CD4-positive, alpha-beta T cell treated with Interferon alpha-2 for 1 hour (primary cell): ENCODE measurements around the gene ANKRD13C.
A peak's percentile ranks its signal among the peaks of the same experiment; 100 is the strongest.

Experiments used
- DNase-seq, 2 donors: peaks; one replicate each; pipeline ENCODE4 v3.0.0-alpha.2; 2020 to 2022

The ANKRD13C gene

GRCh38 chr1:70288166-70288565 is 66.4 kb downstream of the ANKRD13C start:
- DNase-seq = no peak

- no peak for DNase-seq
Observed at GRCh38 chr1:70286453-70286852, 68.1 kb downstream of the ANKRD13C start.

GRCh38 chr1:70284366-70284765 is 70.2 kb downstream of the ANKRD13C start:
- DNase-seq = no peak

- DNase-seq = no peak
Observed at GRCh38 chr1:70278710-70279109, 75.8 kb downstream of the ANKRD13C start.

GRCh38 chr1:70277875-70278274 is 76.6 kb downstream of the ANKRD13C start:
- no peak for DNase-seq

- DNase-seq = no peak
Observed at GRCh38 chr1:70265946-70266345, 88.6 kb downstream of the ANKRD13C start.

GRCh38 chr1:70264839-70265238 is 89.7 kb downstream of the ANKRD13C start:
- no peak for DNase-seq

GRCh38 chr1:70256664-70257063 is 97.9 kb downstream of the ANKRD13C start:
- no peak for DNase-seq

- DNase-seq = no peak
Observed at GRCh38 chr1:70248729-70249128, 105.8 kb downstream of the ANKRD13C start.

GRCh38 chr1:70247768-70248167 is 106.8 kb downstream of the ANKRD13C start:
- no peak for DNase-seq

- no peak for DNase-seq
Observed at GRCh38 chr1:70247122-70247521, 107.4 kb downstream of the ANKRD13C start.

- no peak for DNase-seq
Observed at GRCh38 chr1:70239940-70240339, 114.6 kb downstream of the ANKRD13C start.

GRCh38 chr1:70234733-70235132 is 119.8 kb downstream of the ANKRD13C start:
- DNase-seq = no peak

- DNase-seq = no peak
Observed at GRCh38 chr1:70231475-70231874, 123.0 kb downstream of the ANKRD13C start.

- DNase-seq = no peak
Observed at GRCh38 chr1:70228670-70229069, 125.9 kb downstream of the ANKRD13C start.

GRCh38 chr1:70227439-70227838 is 127.1 kb downstream of the ANKRD13C start:
- DNase-seq = peak in 1 of 2 donors; percentile 26

- no peak for DNase-seq
Observed at GRCh38 chr1:70224954-70225353, 129.6 kb downstream of the ANKRD13C start.

- no peak for DNase-seq
Observed at GRCh38 chr1:70222716-70223235, 131.7 kb downstream of the ANKRD13C start.

- DNase-seq = peak; percentile 94 to 97
Observed at GRCh38 chr1:70221238-70222121, 133.0 kb downstream of the ANKRD13C start, which contains the start of gene SRSF11. SRSF11 (plus strand) TSS chr1:70221380; CDS start chr1:70221637, 257 bp downstream.

- DNase-seq = no peak
Observed at GRCh38 chr1:70220517-70221237, 133.8 kb downstream of the ANKRD13C start.

GRCh38 chr1:70220015-70220414 is 134.5 kb downstream of the ANKRD13C start:
- DNase-seq = no peak

GRCh38 chr1:70211541-70211940 is 143.0 kb downstream of the ANKRD13C start:
- DNase-seq = no peak

GRCh38 chr1:70210820-70211219 is 143.7 kb downstream of the ANKRD13C start:
- no peak for DNase-seq
